HEK293 (cell line): Measurements from ENCODE around the gene TOX4.

Source experiments
- CTCF ChIA-PET: fragments of 350-600 bp; formaldehyde crosslinking; extraction: SDS; loops from one replicate; lab custom pipeline; 2021; ENCODE audit warnings: antibody characterized with exemption; lab: Yijun Ruan, JAX
- POLR2A ChIA-PET: fragments of 300-600 bp; formaldehyde crosslinking; extraction: SDS; loops from one replicate; lab custom pipeline; 2020; ENCODE audit warnings: antibody characterized with exemption, inconsistent platforms; lab: Yijun Ruan, JAX
- H3K27ac ChIP-seq: fragments of 200-500 bp; sonication (Bioruptor generic); 2 replicates; pipeline ENCODE4 v1.5.1; 2014; ENCODE audit warnings: low read depth, low read length, control low read depth, inconsistent platforms; ENCODE audit errors: extremely low read depth
- H3K36me3 ChIP-seq, 2 experiments: fragments of 200-500 bp in 1 of 2; sonication (Bioruptor generic) in 1 of 2; 1 replicate in 1 of 2; 2 replicates in 1 of 2; pipeline ENCODE4 v1.5.1; 2014 to 2017; ENCODE audit warnings: inconsistent platforms in 2 of 2, low read length in 2 of 2; ENCODE audit not compliant: control insufficient read depth in 2 of 2, insufficient read depth in 1 of 2
- H3K4me1 ChIP-seq: fragments of 200-500 bp; sonication (Bioruptor generic); 2 replicates; pipeline ENCODE4 v1.5.1; 2014; ENCODE audit warnings: mild to moderate bottlenecking, low read length, inconsistent platforms; ENCODE audit not compliant: control insufficient read depth, insufficient read depth
- H3K4me3 ChIP-seq: 2 replicates; pipeline ENCODE4 v1.5.1; 2011; ENCODE audit warnings: low read depth, mild to moderate bottlenecking, control low read depth, low read length, moderate library complexity
- H3K9me3 ChIP-seq: fragments of 200-500 bp; sonication (Bioruptor generic); 2 replicates; pipeline ENCODE4 v1.5.1; 2014; ENCODE audit warnings: low read depth, low read length, inconsistent platforms; ENCODE audit not compliant: control insufficient read depth, insufficient read depth
- EGR2 ChIP-seq: fragments of 450-650 bp; formaldehyde crosslinking; IDR thresholded peaks from 2 replicates; pipeline ENCODE4 v1.5.1; 2016; ENCODE audit warnings: low read depth, missing biosample characterization, missing genetic modification characterization
- GLIS1 ChIP-seq: fragments of 450-650 bp; formaldehyde crosslinking; IDR thresholded peaks from 2 replicates; pipeline ENCODE4 v1.5.1; 2016; ENCODE audit warnings: missing biosample characterization, missing genetic modification characterization
- HOXA7 ChIP-seq: sonication (generic); formaldehyde crosslinking; IDR thresholded peaks from 2 replicates; pipeline ENCODE4 v1.8.1; 2022; ENCODE audit warnings: missing genetic modification reagents, borderline replicate concordance
- KLF9 ChIP-seq: fragments of 450-650 bp; formaldehyde crosslinking; IDR thresholded peaks from 2 replicates; pipeline ENCODE4 v1.5.1; 2016; ENCODE audit warnings: missing biosample characterization, missing genetic modification characterization, low read depth
- ZBTB20 ChIP-seq: fragments of 450-650 bp; formaldehyde crosslinking; IDR thresholded peaks from 2 replicates; pipeline ENCODE4 v1.5.1; 2016; ENCODE audit warnings: missing biosample characterization, missing genetic modification characterization
- ZBTB44 ChIP-seq: fragments of 450-650 bp; IDR thresholded peaks from 2 replicates; pipeline ENCODE4 v1.5.1; 2018; ENCODE audit warnings: missing biosample characterization, mild to moderate bottlenecking, missing genetic modification characterization
- ZBTB48 ChIP-seq: fragments of 450-650 bp; formaldehyde crosslinking; IDR thresholded peaks from 2 replicates; pipeline ENCODE4 v1.5.1; 2016; ENCODE audit warnings: missing biosample characterization, missing genetic modification characterization
- ZFHX2 ChIP-seq: fragments of 450-650 bp; formaldehyde crosslinking; conservative IDR thresholded peaks from 2 replicates; pipeline ENCODE4 v1.5.1; 2016; ENCODE audit warnings: missing biosample characterization, missing genetic modification characterization
- ZFP41 ChIP-seq: fragments of 450-650 bp; formaldehyde crosslinking; IDR thresholded peaks from 2 replicates; pipeline ENCODE4 v1.5.1; 2016; ENCODE audit warnings: missing biosample characterization, missing genetic modification characterization, borderline replicate concordance
- ZIC2 ChIP-seq: fragments of 450-650 bp; formaldehyde crosslinking; IDR thresholded peaks from 2 replicates; pipeline ENCODE4 v1.5.1; 2016; ENCODE audit warnings: missing biosample characterization, missing genetic modification characterization
- ZNF175 ChIP-seq: fragments of 450-650 bp; formaldehyde crosslinking; IDR thresholded peaks from 2 replicates; pipeline ENCODE4 v1.5.1; 2016; ENCODE audit warnings: missing biosample characterization, missing genetic modification characterization
- ZNF2 ChIP-seq: fragments of 450-650 bp; formaldehyde crosslinking; IDR thresholded peaks from 2 replicates; pipeline ENCODE4 v1.5.1; 2016; ENCODE audit warnings: missing biosample characterization, missing genetic modification characterization
- ZNF202 ChIP-seq: fragments of 450-650 bp; formaldehyde crosslinking; IDR thresholded peaks from 2 replicates; pipeline ENCODE4 v1.5.1; 2016; ENCODE audit warnings: missing biosample characterization, missing genetic modification characterization, borderline replicate concordance
- ZNF211 ChIP-seq: fragments of 450-650 bp; formaldehyde crosslinking; IDR thresholded peaks from 2 replicates; pipeline ENCODE4 v1.5.1; 2016; ENCODE audit warnings: low read depth, missing biosample characterization, missing genetic modification characterization
- ZNF23 ChIP-seq: fragments of 450-650 bp; formaldehyde crosslinking; IDR thresholded peaks from 2 replicates; pipeline ENCODE4 v1.5.1; 2016; ENCODE audit warnings: missing biosample characterization, missing genetic modification characterization, borderline replicate concordance
- ZNF248 ChIP-seq: fragments of 450-650 bp; formaldehyde crosslinking; IDR thresholded peaks from 2 replicates; pipeline ENCODE4 v1.5.1; 2017; ENCODE audit warnings: missing biosample characterization, missing genetic modification characterization
- ZNF324 ChIP-seq: fragments of 450-650 bp; formaldehyde crosslinking; IDR thresholded peaks from 2 replicates; pipeline ENCODE4 v1.5.1; 2016; ENCODE audit warnings: missing biosample characterization, missing genetic modification characterization
- ZNF354C ChIP-seq: fragments of 450-650 bp; formaldehyde crosslinking; IDR thresholded peaks from 2 replicates; pipeline ENCODE4 v1.5.1; 2016; ENCODE audit warnings: missing biosample characterization, missing genetic modification characterization, low read depth, borderline replicate concordance
- ZNF404 ChIP-seq: fragments of 450-650 bp; formaldehyde crosslinking; IDR thresholded peaks from 2 replicates; pipeline ENCODE4 v1.5.1; 2017; ENCODE audit warnings: missing biosample characterization, missing genetic modification characterization
- ZNF529 ChIP-seq: fragments of 450-650 bp; formaldehyde crosslinking; IDR thresholded peaks from 2 replicates; pipeline ENCODE4 v1.5.1; 2017; ENCODE audit warnings: missing genetic modification characterization, missing biosample characterization; ENCODE audit not compliant: insufficient replicate concordance
- ZNF558 ChIP-seq: fragments of 450-650 bp; formaldehyde crosslinking; IDR thresholded peaks from 2 replicates; pipeline ENCODE4 v1.5.1; 2016; ENCODE audit warnings: missing biosample characterization, missing genetic modification characterization
- ZNF621 ChIP-seq: fragments of 450-650 bp; formaldehyde crosslinking; IDR thresholded peaks from 2 replicates; pipeline ENCODE4 v1.5.1; 2017; ENCODE audit warnings: missing biosample characterization, missing genetic modification characterization
- ZNF623 ChIP-seq: fragments of 450-650 bp; formaldehyde crosslinking; IDR thresholded peaks from 2 replicates; pipeline ENCODE4 v1.5.1; 2016; ENCODE audit warnings: missing biosample characterization, missing genetic modification characterization
- ZNF670 ChIP-seq: fragments of 450-650 bp; formaldehyde crosslinking; IDR thresholded peaks from 2 replicates; pipeline ENCODE4 v1.5.1; 2016; ENCODE audit warnings: missing biosample characterization, missing genetic modification characterization, low read depth
- ZNF776 ChIP-seq: fragments of 450-650 bp; formaldehyde crosslinking; IDR thresholded peaks from 2 replicates; pipeline ENCODE4 v1.5.0; 2017; ENCODE audit warnings: missing biosample characterization, missing genetic modification characterization, borderline replicate concordance
- ZSCAN5A ChIP-seq: fragments of 450-650 bp; formaldehyde crosslinking; IDR thresholded peaks from 2 replicates; pipeline ENCODE4 v1.5.1; 2016; ENCODE audit warnings: missing biosample characterization, missing genetic modification characterization
- ZXDB ChIP-seq: fragments of 450-650 bp; formaldehyde crosslinking; IDR thresholded peaks from 2 replicates; pipeline ENCODE4 v1.5.1; 2016; ENCODE audit warnings: missing biosample characterization, missing genetic modification characterization

Gene TOX4

GRCh38 chr14:21528381-21529348, 51.7 kb downstream of the TOX4 start (continued):
- TF ChIP-seq ZNF202 (tag by site-specific recombination) (no peak), ZXDB (tag by site-specific recombination) (no peak), ZBTB20 (tag by site-specific recombination) (peak; percentile 25; the same call in 1 of the 2 replicates), ZBTB48 (tag by site-specific recombination) (peak; percentile 27; the same call in 1 of the 2 replicates)

- H3K36me3 ChIP-seq, result peaks cover 0 to 5% of the 10 kb centered on the region in 2 experiments; a peak in 1 of 3 replicates
- H3K4me1 ChIP-seq, result peaks cover 17% of the 10 kb centered on the region
- ChIA-PET CTCF (interaction anchor here (0.5 to 1.9 kb wide), 3 partner anchors 31 to 148 kb away, joined by 5 to 8 read pairs (median 5); partner anchors contain the start of gene CHD8), POLR2A (interaction anchor here (0.6 kb wide), 1 partner anchor 18 kb away, joined by 5 read pairs; no protein-coding TSS in a partner anchor)
- no peaks in the 10 kb centered on the region for H3K9me3 ChIP-seq
- TF ChIP-seq ZSCAN5A (tag by site-specific recombination) (no peak), ZNF558 (tag by site-specific recombination) (no peak), ZNF404 (tag by site-specific recombination) (no peak), ZFP41 (no peak)
- H3K27ac ChIP-seq, result no peak overlapping the region
- H3K4me3 ChIP-seq, result no peak overlapping the region
These were observed 52.5 kb downstream of the TOX4 start for GRCh38 chr14:21529515-21529914.

- Histone ChIP-seq H3K4me1 (peaks cover 8% of the 10 kb centered on the region; the same call in 1 of the 2 replicates), H3K27ac (no peak overlapping the region), H3K36me3 (no peaks in the 10 kb centered on the region), H3K9me3 (no peaks in the 10 kb centered on the region)
- POLR2A ChIA-PET, result no interaction called here
- no peak for TF ChIP-seq ZNF621 (tag by site-specific recombination)
- no peak for TF ChIP-seq HOXA7 (CRISPR knock-in tag)
- TF ChIP-seq ZNF23, result no peak
- no peak for TF ChIP-seq ZNF211 (tag by site-specific recombination)
- TF ChIP-seq, all 188 proteins: peak for 0
- CTCF ChIA-PET, result no interaction called here
- H3K4me3 ChIP-seq, result no peak overlapping the region
These were observed 56.3 kb downstream of the TOX4 start for GRCh38 chr14:21533294-21533693.

GRCh38 chr14:21534576-21534975, 57.6 kb downstream of the TOX4 start:
- no peaks in the 10 kb centered on the region for H3K4me1 ChIP-seq
- TF ChIP-seq ZNF175 (tag by site-specific recombination) (no peak), ZIC2 (tag by site-specific recombination) (peak; percentile 77), ZNF776 (tag by site-specific recombination) (no peak), ZBTB44 (tag by site-specific recombination) (no peak), ZNF324 (no peak), GLIS1 (tag by site-specific recombination) (peak; percentile 28), ZNF2 (tag by site-specific recombination) (no peak), ZNF623 (no peak), KLF9 (no peak), EGR2 (tag by site-specific recombination) (no peak), ZNF529 (tag by site-specific recombination) (no peak), ZNF670 (tag by site-specific recombination) (no peak), ZNF354C (no peak), ZNF248 (tag by site-specific recombination) (no peak), ZFHX2 (tag by site-specific recombination) (no peak)
- H3K36me3 ChIP-seq, result no peaks in the 10 kb centered on the region
- no peak overlapping the region for H3K27ac ChIP-seq
- H3K4me3 ChIP-seq, result no peak overlapping the region
- ChIA-PET POLR2A (interaction anchor here (0.7 kb wide), 1 partner anchor 150 kb away, joined by 3 read pairs; no protein-coding TSS in a partner anchor), CTCF (interaction anchor here (0.6 to 1.1 kb wide), 3 partner anchors 22 to 170 kb away, joined by 3 to 5 read pairs (median 3); no protein-coding TSS in a partner anchor)
- no peaks in the 10 kb centered on the region for H3K9me3 ChIP-seq
